Left cardiac atrium (tissue), 4 donors: Measurements from ENCODE around the gene ATP6V1C2. TPM values are rescaled to one million over a fixed set of nuclear protein-coding genes. Genes with fewer than 3 reads are reported as not detected.
"Not testable (repeated sequence)": the region's sequence is repeated elsewhere in the genome, so short reads cannot be mapped to it uniquely, and the experiment has no call there.

Source experiments
- ATAC-seq, 2 donors: fragments of 200-7000 bp; cut with Tn5 transposase; one replicate each; pipeline ENCODE4 v1.9.1; 2020; ENCODE audit warnings: mild to moderate bottlenecking in 2 of 2, moderate library complexity in 2 of 2
- DNase-seq: peaks from one replicate; pipeline ENCODE4 v3.0.0-alpha.2; 2020
- intact Hi-C, 2 donors: fragments of 100-400 bp; cut with DNase I; formaldehyde crosslinking; loops; one replicate each; pipeline versions ENCODE4 v1.14.1 to v1.15.1; 2022 to 2023
- total RNA-seq, 2 donors: library from RNA; stranded (reverse); fragmentation: NEBNext Ultra II Directional; extraction: Animal tissue kit (Norgen Biotek cat#: 25700); gene quantifications; one replicate each; pipeline ENCODE4 v1.2.1, GENCODE V29; 2021
- donor health status: DM: no; HTN: yes; CAD: no.
- donor health status: DM: no; HTN: yes; CAD: no; lungs with severe emphysema.
- donor health status: DM: yes; HTN: yes; CAD: no.
- donor health status: Dilated cardiomyopathy.

Gene ATP6V1C2
- total RNA-seq, 2 donors from 2014 or later, result 0.18 to 0.47 TPM

DNA sequence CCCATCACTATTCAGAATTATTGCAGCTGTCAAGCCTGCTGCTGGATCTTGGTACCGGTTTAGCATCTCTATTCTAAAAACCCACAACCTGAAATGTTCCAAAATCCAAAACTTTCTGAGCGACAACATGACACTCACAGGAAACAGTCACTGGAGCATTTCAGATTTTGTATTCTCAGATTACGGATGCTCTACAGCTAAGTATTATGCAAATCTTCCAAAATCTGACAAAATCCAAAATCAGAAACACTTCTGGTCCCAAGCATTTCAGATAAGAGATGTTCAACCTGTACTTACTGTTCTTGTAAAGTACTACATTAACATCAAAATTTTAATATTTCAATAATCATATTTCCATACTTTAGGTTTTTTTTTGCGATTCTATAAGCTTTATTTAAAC lies 78.7 kb downstream of the ATP6V1C2 start:
- intact Hi-C loops, result no loop called here
- no peak for ATAC-seq

DNA sequence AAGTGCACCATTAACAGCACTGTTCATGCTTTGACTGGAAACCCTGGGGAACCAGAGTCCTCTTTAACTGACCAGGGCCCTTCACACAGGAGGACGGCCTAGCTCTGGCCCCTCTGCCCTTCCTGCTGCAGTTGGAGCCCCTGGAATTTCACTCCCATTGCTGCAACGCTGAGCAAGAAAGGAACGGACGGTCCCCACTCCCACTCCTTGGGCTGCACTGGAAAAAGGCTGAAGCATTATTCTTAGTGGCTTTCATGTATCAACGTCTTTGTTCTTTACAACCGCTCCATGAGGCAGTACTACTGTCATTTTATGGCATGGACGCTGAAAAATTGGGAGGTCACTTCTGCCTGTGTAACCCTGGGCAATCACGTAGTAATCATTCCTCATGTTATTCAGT lies 81.2 kb downstream of the ATP6V1C2 start:
- ATAC-seq (no peak), DNase-seq (no peak)

More for the DNA sequence above, 78.7 kb downstream of the ATP6V1C2 start:
- no peak for DNase-seq

DNA sequence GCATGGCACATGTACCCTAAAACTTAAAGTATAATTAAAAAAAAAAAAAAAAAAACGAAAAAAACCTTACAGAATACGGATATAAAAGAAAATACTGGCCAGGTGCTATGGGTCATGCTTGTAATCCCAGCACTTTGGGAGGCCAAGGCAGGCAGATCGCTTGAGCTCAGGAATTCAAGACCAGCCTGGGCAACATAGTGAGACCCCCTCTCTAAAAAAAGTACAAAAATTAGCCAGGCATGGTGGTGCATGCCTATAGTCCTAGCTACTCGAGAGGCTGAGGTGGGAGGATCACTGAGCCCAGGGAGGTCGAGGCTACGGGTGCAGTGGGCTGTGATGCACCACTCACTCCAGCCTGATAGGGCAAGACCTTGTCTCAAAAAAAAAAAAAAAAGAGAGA lies 84.6 kb downstream of the ATP6V1C2 start:
- DNase-seq, ATAC-seq, intact Hi-C loops: not testable (repeated sequence)

More for the DNA sequence above, 81.2 kb downstream of the ATP6V1C2 start:
- intact Hi-C loops, result no loop called here

DNA sequence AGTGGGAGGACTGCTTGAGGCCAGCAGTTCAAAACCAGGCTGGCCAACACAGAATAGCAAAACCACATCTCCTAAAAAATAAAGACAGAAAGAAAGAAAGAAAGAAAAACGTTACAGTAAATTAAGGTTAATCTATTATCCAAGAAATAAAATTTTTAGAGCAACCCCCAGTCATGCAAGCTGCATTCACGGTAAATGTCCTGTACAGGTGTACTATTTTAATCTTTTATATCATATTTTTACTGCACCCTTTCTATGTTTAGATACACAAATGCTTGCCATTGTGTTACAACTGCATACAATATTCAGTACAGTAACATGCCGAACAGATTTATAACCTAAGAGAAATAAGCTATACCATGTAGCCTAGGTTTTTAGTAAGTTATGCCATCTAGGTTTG lies 85.1 kb downstream of the ATP6V1C2 start:
- intact Hi-C loops, result no loop called here
- DNase-seq, result no peak
- no peak for ATAC-seq

DNA sequence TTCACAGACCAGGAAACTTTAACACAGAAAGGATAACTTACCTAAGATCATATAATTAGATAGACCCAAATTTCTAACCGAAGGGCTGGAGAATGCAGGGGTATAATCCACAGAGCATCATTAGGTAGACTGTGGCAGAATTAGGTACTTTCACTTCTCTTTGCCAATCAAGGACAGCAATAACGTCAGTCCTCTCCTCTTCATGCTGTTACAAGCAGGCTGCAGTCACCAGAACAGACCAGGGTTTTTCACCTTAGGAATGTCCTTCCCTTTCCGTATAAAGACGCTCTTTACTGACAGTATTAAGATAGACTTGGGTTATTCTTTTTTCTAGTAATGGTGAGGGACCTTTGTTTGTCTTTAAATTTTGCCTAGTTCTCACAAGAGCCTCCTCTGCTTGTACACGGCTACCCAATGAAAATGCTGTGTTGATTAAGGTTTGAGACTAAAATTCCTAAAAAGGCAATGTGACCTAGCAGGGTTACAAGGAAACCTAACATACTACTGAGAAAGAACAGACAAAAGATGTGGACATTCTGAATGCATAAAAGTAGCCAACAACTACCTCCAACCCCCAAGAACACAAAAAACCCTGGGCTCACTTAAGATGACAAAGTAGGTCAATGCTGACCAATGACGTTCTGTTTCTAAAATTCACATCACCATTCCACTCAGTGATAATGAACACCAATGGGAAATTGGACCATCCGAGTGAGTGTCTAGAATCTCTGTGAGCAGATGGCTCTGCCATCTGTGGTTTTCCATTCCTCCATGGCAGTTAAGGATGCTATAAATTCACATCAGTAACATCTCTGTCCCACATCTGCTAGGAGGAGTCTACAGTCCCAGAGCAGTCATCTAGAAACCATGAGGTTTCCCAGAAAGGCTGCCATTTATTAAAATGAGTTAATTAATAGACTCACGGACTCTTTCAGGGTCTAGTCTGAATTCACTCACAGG lies 89.1 kb downstream of the ATP6V1C2 start:
- no peak for ATAC-seq
- no peak for DNase-seq
- intact Hi-C loops, result no loop called here

DNA sequence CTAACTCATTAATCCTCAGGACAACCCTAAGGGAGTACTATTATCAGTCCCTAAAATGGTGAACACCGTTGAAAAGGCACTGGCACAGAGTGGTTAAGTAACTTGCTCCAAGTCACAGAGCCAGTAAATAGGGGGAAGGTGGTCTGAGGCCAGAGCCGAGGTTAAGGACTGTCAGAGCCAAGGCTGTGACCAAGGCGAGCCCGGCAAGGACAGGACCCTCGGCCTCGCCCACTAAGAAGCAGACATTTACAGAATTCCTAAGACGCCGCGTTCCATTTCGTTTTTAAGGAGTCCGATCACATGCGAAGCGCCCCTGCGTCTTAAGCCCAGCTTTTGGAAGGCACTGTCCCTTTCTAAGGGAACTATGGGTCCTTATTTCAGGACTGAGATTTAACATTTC lies 90.1 kb downstream of the ATP6V1C2 start:
- intact Hi-C loops, result no loop called here
- ATAC-seq, result no peak
- DNase-seq, result no peak

DNA sequence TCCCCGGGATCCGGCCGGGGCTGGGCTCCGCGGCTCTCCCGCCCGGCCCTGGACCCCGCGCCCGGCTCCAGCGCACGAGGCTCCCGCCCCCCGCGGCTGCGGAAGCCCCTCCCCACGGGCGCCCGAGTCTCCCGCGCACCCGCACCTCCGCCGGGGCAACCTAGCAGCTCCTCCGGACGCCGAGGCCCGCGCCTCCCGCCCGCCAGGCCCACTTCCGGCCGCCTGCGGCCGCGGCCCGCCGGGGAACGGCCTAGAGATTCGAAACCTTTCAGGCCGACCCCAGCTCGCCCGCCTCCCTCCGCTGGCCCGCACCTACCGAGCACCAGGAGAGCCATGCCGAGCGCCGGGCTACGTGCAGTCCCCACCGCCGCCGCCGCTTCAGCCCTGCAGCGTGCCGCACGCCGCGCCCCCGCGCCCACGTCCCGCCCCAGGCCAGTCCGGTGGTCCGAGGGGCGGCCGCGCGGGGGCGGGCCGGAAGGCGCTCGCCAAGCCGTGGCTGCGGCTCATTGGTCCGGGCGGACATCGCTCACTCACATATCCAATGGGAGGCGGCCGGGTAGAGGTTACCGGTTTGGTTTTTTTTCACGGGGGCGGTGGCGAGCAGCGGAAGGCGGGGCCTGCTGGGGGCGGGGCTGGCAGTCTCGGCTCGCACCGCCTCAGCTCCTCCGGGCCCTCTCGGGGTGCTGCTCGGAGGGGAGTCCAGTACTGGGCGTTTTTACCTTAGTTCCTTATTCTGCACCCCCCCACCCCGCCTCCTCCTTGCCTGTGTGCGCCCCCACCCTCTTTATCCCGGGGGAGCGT lies 91.1 kb downstream of the ATP6V1C2 start, which contains the start of gene PDIA6:
Gene PDIA6, minus strand, starts transcription at position 424 of the 801 bp plus-strand sequence. Its CDS starts 89 bp downstream, at position 335.
- intact Hi-C loops, result no loop called here
- peak; percentile 99 for ATAC-seq
- DNase-seq, result peak; percentile 98

DNA sequence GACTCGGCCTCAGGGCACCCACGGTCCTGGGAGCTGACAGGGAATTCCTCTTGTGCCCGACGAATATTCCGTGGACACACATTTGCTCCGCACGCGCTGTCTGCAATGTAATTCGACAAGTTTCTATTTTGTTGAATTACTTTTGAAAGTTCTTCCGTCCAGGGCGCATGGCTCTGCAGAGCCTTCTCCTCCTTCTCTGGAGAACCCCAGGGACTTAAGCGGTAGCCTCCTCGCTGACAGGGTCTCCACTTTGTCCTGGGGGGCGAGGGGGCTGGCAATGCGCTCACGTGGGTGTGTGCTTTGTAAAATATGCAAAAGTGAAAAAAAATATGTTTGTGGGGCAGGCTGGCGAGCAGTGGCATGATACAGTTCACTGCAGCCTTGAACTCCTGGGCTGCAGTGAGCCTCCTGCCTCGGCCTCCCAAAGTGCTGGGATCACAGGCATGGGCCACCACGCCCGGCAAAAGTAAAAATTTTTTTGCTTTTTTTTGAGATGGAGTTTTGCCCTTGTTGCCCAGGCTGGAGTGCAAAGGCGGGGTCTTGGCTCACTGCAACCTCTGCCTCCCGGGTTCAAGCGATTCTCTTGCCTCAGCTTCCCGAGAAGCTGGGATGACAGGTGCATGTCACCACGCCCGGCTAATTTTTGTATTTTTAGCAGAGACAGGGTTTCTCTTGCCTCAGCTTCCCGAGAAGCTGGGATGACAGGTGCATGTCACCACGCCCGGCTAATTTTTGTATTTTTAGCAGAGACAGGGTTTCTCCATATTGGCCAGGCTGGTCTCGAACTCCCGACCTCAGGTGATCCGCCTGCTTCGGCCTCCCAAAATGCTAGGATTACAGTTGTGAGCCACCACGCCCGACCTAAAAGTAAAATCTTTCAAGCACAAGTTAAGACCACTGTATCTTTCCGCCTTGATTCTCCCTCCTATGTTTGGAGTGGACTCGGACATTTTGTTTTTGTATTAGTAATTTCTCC lies 92.0 kb downstream of the ATP6V1C2 start:
- DNase-seq, intact Hi-C loops, ATAC-seq: not testable (repeated sequence)

DNA sequence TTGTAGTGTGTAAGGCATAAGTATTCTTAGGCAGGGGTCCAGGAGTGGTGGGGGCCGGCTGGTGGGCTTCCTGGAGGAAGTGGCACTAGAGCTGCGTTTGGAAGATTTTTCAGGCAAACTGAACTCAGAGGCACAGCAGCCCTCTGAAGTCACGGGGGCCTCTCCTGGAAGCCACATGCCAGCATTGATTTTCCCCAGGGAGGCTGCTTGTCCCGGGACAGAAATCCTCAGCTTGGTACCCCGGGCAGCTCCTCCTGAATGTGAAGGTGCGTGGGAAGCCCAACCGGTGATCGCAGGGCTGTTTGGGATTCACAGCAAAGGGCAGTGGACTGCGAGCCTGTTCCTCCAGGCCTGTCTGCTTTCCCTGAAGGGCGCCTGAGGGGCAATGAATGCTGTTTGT lies 92.7 kb downstream of the ATP6V1C2 start:
- ATAC-seq (no peak), DNase-seq (no peak)
- intact Hi-C loops, result no loop called here

DNA sequence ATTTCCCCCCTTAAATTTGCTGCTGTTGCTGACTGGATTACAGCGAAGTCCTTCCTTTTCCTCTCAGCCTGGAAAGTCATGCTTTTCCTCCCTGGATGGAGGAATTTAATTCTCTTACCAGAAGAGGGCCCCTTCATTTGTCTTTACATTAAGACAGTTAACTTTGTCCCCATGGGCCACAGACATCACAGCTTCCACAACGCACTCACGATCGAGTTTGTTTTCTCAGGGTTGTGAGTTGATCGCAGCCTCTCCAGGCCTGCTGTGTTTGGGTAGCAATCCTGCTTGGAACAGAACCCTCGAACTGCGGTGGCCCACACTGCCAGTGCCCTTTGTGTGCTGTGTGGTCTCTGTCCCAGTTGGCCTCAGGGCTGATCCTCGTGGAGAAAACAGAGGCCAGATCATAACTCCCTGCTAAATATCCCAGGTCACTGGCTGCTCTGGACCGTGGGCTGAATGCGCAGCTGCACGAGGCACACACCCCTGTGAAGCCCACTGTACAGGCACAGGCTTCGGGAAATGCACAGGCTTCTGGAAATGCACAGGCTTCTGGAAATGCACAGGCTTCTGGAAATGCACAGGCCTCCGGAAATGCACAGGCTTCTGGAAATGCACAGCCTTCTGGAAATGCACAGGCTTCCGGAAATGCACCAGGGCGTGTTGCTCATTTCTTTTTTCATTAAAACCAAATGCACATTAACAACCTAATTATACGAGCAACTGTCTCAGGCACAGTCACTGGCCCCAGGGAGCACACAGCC lies 93.3 kb downstream of the ATP6V1C2 start:
- no peak for ATAC-seq
- DNase-seq, result no peak
- intact Hi-C loops, result no loop called here

DNA sequence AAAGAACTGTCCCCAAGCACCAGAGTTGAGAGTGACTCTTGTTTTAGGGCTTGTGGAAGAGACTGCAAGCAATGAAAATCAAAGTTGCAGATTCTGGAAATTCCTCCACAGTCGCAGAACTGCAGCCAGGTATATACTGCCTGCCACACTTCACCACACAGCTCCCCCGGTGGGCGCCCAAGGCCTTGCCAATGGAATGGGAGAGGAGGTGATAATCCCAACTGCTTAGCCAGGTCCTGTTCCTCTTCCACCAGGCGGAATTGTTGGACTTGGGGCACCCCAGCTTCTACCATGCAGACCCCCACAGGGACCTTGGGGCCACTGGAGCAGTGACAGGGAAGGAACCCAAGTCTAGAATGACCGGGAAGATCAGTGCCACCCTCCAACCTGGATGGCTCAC lies 96.0 kb downstream of the ATP6V1C2 start:
- ATAC-seq (no peak), DNase-seq (no peak)
- intact Hi-C loops, result no loop called here

DNA sequence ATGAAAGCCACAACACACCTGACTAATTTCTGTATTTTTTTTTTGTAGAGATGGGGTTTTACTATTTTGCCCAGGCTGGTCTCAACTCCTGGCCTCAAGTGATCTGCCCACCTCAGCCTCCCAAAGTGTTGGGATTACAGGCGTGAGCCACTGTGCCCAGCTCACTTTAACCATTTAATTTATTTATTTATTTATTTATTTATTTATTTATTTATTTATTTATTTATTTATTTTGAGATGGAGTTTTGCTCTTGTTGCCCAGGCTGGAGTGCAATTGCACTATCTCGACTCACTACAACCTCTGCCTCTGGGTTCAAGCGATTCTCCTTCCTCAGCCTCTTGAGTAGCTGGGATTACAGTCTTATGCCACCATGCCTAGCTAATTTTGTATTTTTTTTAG lies 96.9 kb downstream of the ATP6V1C2 start:
- DNase-seq, ATAC-seq, intact Hi-C loops: not testable (repeated sequence)

DNA sequence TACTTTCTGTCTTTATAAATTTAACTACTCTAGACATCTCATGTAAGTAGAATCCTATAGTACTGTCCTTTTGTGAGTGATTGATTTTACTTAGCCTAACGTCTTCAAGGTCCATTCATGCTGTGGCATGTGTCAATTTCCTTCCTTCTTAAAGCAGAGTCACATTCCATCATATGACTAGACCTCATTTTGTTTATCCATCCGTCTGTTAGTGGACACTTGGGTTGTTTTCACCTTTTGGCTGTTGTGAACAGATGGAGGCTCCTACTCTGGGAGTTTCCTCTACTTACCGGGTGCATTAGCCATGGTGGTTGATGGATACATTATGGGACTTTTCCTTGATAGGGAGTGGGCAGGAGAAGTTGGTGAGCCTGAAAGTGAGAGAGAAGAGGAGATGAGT lies 97.6 kb downstream of the ATP6V1C2 start:
- no peak for DNase-seq
- intact Hi-C loops, result no loop called here

DNA sequence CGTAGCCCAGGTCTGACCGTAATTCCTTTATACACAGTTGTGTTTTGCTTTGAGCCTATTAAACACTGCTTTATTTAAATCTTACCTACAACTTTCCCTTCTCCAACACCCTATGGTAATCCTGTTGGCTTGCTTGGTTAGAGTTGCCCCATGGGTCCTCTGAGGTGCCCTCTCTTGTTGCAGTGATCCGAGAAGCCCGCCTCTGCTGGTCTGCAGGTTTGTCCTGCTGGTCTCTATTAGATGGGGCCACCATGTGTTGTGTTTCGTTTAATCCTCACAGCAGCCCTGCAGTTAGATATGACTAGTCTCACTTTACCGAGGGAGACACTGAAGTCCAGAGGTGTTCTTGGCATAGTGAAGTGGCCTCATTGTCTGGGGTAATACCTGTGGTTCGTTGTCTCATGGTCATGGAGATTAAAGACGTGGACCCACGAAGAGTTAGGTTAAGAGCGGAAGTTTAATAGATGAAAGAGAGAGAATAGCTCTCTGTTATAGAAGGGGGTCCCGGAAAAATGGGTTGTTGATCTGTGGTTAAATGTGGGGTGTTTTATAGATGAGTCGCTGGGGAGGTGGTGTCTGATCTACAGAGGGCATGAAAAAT lies 98.4 kb downstream of the ATP6V1C2 start:
- intact Hi-C loops, result no loop called here
- no peak for ATAC-seq
- no peak for DNase-seq

More for the DNA sequence above, 97.6 kb downstream of the ATP6V1C2 start:
- no peak for ATAC-seq

DNA sequence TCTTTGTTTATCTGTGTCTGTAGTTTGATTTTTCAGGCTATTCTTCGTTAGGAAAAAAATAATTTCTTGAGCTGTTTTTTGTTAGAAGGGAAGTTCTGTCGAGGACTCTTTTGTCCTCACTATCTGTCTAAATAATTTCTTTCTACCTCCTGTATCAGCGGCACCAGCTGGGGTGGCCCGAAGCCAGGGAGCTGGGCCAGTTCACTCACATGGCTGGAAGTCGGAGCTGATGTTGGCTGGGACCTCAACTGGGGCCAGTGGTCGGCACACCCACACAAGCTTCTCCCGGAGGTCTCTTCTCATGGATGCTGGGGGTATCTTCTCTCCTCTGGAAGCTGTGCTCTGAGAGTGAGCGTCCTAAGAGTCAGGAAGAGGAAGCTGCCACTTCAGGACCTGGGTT lies 99.1 kb downstream of the ATP6V1C2 start:
- intact Hi-C loops, result no loop called here
- DNase-seq, result peak; percentile 54
- peak; percentile 42 to 43 for ATAC-seq

DNA sequence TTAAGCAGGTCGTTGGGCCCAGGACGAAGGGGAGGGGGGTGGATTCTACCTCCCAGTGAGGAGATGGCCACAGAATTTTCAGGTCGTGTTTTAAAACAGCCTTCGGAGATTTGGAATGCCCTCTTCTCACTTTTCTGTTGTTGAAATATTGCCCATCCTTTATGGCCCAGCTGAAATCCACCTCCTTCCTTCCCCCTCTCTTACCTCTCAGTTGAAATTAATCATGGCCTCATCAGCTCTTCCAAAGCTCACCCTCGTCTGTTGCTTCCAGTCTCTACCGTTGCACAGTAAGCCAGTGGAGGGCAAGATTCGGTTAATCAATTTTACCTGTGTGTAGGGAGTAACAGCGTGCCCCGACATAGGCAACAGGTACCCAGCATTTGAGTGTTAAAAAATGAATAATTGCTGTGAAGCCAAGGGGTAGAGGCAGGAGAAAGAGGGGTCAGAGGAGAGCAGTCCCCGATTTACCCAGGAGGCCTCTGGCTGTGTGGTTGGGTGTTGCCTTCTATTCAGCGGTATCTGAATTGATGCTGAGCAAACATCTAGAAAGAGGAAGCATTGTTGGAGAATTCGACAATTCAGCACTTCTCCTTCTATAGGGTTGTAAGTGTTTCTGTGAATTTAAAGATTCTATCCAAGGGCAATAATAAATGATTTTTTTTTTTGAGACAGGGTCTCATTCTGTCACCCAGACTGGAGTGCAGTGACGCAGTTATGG lies 99.7 kb downstream of the ATP6V1C2 start:
- intact Hi-C loops, result no loop called here
- no peak for DNase-seq
- ATAC-seq, result peak; percentile 19 to 54

DNA sequence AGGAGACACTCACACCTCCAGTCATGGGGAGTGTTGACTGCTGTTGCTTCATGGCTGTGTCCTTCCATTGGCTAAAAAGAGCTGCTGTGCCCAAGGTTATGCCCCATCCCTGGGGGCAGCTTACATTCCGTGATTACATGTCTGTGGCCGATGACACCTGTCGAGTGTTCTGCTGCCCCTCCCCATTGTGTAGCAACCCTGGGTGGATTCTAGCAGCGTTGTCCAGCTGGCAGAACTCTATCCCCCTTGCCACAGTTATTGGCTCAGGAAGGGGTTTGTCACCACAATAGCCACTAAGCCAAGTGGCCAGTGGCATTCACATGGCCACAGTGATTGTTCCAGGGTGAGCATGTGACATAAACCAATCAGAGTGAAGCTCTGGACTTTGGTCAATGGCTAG lies 102.8 kb downstream of the ATP6V1C2 start:
- intact Hi-C loops, result no loop called here
- DNase-seq, result no peak
- no peak for ATAC-seq
